Upper lobe of left lung (tissue), 6 donors: ENCODE measurements around the gene DHRS13. TPM values are rescaled to one million over a fixed set of nuclear protein-coding genes. Genes with fewer than 3 reads are reported as not detected.
A peak's percentile ranks its signal among the peaks of the same experiment; 100 is the strongest.

Experiments
- ATAC-seq, 2 donors: fragments of 200-7000 bp; cut with Tn5 transposase; one replicate each; pipeline ENCODE4 v1.9.1; 2022; ENCODE audit warnings: mild to moderate bottlenecking in 2 of 2, moderate library complexity in 2 of 2; ENCODE audit not compliant: low FRiP score in 2 of 2
- DNase-seq, 2 donors: peaks; one replicate each; pipeline ENCODE4 v3.0.0-alpha.2; 2019 to 2020
- H3K27ac ChIP-seq, 4 donors: fragments of 200-600 bp; sonication (generic); one replicate each; pipeline ENCODE4 v1.5.1; 2016 to 2019
- H3K27me3 ChIP-seq, 4 donors: fragments of 200-600 bp; sonication (generic); one replicate each; pipeline ENCODE4 v1.5.1; 2017 to 2019
- H3K36me3 ChIP-seq, 4 donors: fragments of 200-600 bp; sonication (generic); one replicate each; pipeline ENCODE4 v1.5.1; 2016 to 2019
- H3K4me1 ChIP-seq, 4 donors: fragments of 200-600 bp; sonication (generic); one replicate each; pipeline ENCODE4 v1.5.1; 2018 to 2019
- H3K4me3 ChIP-seq, 4 donors: fragments of 200-600 bp; sonication (generic); one replicate each; pipeline ENCODE4 v1.5.1; 2017 to 2019; ENCODE audit warnings: mild to moderate bottlenecking in 2 of 4, moderate library complexity in 1 of 4
- H3K9me3 ChIP-seq, 4 donors: fragments of 200-600 bp; sonication (generic); one replicate each; pipeline ENCODE4 v1.5.1; 2018 to 2019
- EP300 ChIP-seq, 4 donors: sonication (generic); formaldehyde crosslinking; IDR thresholded peaks; one replicate each; pipeline ENCODE4 v1.5.1; 2017; ENCODE audit warnings: antibody characterized with exemption in 4 of 4, control low read depth in 2 of 4
- POLR2A ChIP-seq, 4 donors: fragments of 450-650 bp; IDR thresholded peaks; one replicate each; pipeline ENCODE4 v1.5.1; 2016 to 2017; ENCODE audit warnings: antibody characterized with exemption in 4 of 4, mild to moderate bottlenecking in 2 of 4
- POLR2AphosphoS5 ChIP-seq, 2 donors: sonication (generic); formaldehyde crosslinking; IDR thresholded peaks; one replicate each; pipeline ENCODE4 v1.5.1; 2017; ENCODE audit warnings: antibody characterized with exemption in 2 of 2
- WGBS, 2 donors: methylation state at CpG; one replicate each; pipeline ENCODE4 v1.1.5; 2017 to 2018; 5-methylcytosine and 5-hydroxymethylcytosine counted together
- total RNA-seq, 6 donors: library from RNA; depleted of rRNA in 4 of 6; stranded (reverse); fragments of >200 nt in 4 of 6; gene quantifications; one replicate each; pipeline versions ENCODE4 v1.1.0 to v1.2.1, GENCODE V29; 2016 to 2021
- TF ChIP-seq, protein P1 (sequence below), 6 experiments: fragments of 450-650 bp in 4 of 6; fragments of 200-600 bp in 2 of 6; sonication (generic) in 2 of 6; IDR thresholded peaks; one replicate each; pipeline ENCODE4 v1.5.1; 2016 to 2019; ENCODE audit warnings: antibody characterized with exemption in 6 of 6
- donor health status: DM: no; HTN: no; CAD: no; lungs with moderate emphysema.
- donor health status: DM: no; HTN: yes; CAD: no; lungs with severe emphysema.

The DHRS13 gene
- total RNA-seq, 6 donors from 2014 or later, result 2.1 to 21.8 (median 15.0) TPM

GRCh38 chr17:28942925-28943324 lies 40.0 kb upstream of the DHRS13 start:
- H3K27me3 ChIP-seq, result no peaks in the 10 kb centered on the region
- no peaks in the 10 kb centered on the region for H3K9me3 ChIP-seq
- WGBS, 2 donors, result 90 to 94% methylated on average over 2 of the region's 2 CpGs

GRCh38 chr17:28941251-28941650 lies 38.4 kb upstream of the DHRS13 start:
- no peak for TF ChIP-seq POLR2A (IDR thresholded peaks at IDR 0.05)
- TF ChIP-seq POLR2AphosphoS5 (IDR thresholded peaks at IDR 0.05), result no peak
- TF ChIP-seq, protein P1, sequence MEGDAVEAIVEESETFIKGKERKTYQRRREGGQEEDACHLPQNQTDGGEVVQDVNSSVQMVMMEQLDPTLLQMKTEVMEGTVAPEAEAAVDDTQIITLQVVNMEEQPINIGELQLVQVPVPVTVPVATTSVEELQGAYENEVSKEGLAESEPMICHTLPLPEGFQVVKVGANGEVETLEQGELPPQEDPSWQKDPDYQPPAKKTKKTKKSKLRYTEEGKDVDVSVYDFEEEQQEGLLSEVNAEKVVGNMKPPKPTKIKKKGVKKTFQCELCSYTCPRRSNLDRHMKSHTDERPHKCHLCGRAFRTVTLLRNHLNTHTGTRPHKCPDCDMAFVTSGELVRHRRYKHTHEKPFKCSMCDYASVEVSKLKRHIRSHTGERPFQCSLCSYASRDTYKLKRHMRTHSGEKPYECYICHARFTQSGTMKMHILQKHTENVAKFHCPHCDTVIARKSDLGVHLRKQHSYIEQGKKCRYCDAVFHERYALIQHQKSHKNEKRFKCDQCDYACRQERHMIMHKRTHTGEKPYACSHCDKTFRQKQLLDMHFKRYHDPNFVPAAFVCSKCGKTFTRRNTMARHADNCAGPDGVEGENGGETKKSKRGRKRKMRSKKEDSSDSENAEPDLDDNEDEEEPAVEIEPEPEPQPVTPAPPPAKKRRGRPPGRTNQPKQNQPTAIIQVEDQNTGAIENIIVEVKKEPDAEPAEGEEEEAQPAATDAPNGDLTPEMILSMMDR (IDR thresholded peaks at IDR 0.05), result no peak
- no peak for TF ChIP-seq EP300 (IDR thresholded peaks at IDR 0.05)
- WGBS, 2 donors, result 80 to 92% methylated on average over 1 of the region's 1 CpG
- H3K4me1 ChIP-seq, result peaks cover 56 to 75% (median 65%) of the 10 kb centered on the region in 4 donors

More at GRCh38 chr17:28942925-28943324, 40.0 kb upstream of the DHRS13 start:
- Histone ChIP-seq H3K36me3 (peaks cover 0 to 9% (median 0%) of the 10 kb centered on the region in 4 donors), H3K27ac (no peak overlapping the region), H3K4me3 (no peak overlapping the region), H3K4me1 (peaks cover 57 to 75% (median 65%) of the 10 kb centered on the region in 4 donors)
- ATAC-seq (no peak), DNase-seq (no peak)
- TF ChIP-seq, protein P1 (IDR thresholded peaks at IDR 0.05), result no peak
- TF ChIP-seq POLR2A (IDR thresholded peaks at IDR 0.05) (no peak), EP300 (IDR thresholded peaks at IDR 0.05) (no peak), POLR2AphosphoS5 (IDR thresholded peaks at IDR 0.05) (no peak)

GRCh38 chr17:28940675-28941074 lies 37.8 kb upstream of the DHRS13 start:
- no peak for ATAC-seq
- Histone ChIP-seq H3K9me3 (no peaks in the 10 kb centered on the region), H3K27ac (peak overlapping the region in 2 of 4 donors; percentile 27 to 50), H3K4me3 (no peak overlapping the region), H3K27me3 (no peaks in the 10 kb centered on the region), H3K36me3 (peaks cover 0 to 9% (median 0%) of the 10 kb centered on the region in 4 donors), H3K4me1 (peaks cover 56 to 75% (median 65%) of the 10 kb centered on the region in 4 donors)
- no peak for TF ChIP-seq EP300 (IDR thresholded peaks at IDR 0.05)
- TF ChIP-seq, protein P1 (IDR thresholded peaks at IDR 0.05), result no peak
- no peak for TF ChIP-seq POLR2A (IDR thresholded peaks at IDR 0.05)
- TF ChIP-seq POLR2AphosphoS5 (IDR thresholded peaks at IDR 0.05), result no peak
- DNase-seq, result peak in 1 of 2 donors; percentile 58
- 42 to 52% methylated on average over 3 of the region's 3 CpGs for WGBS, 2 donors

More at GRCh38 chr17:28941251-28941650, 38.4 kb upstream of the DHRS13 start:
- no peaks in the 10 kb centered on the region for H3K9me3 ChIP-seq
- no peaks in the 10 kb centered on the region for H3K27me3 ChIP-seq
- ATAC-seq (no peak), DNase-seq (no peak)
- no peak overlapping the region for H3K27ac ChIP-seq
- peaks cover 0 to 9% (median 0%) of the 10 kb centered on the region in 4 donors for H3K36me3 ChIP-seq
- no peak overlapping the region for H3K4me3 ChIP-seq

DNA sequence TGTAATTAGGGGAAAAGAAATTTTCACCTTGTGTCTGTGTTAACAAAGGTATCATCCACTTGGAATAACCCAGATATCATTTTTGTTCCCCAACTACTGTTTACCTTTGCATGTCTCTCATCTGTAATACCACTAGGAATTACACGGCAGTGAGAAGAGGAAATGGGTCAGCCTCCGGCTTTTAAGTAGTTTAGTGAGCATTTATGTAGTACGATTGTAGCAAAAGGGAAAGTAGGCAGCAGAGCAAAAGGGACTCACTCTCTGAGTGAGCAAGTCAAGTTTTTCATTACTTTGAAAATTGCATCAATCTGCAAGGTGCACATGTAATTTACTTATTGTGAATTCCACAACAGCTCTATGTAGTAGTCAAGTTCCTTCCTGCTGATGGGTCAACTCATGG lies 37.3 kb upstream of the DHRS13 start:
- peak overlapping the region in 2 of 4 donors; percentile 27 to 50 for H3K27ac ChIP-seq
- no peaks in the 10 kb centered on the region for H3K9me3 ChIP-seq
- ATAC-seq (no peak), DNase-seq (no peak)
- H3K27me3 ChIP-seq, result no peaks in the 10 kb centered on the region
- no peak for TF ChIP-seq EP300 (IDR thresholded peaks at IDR 0.05)
- TF ChIP-seq, protein P1 (IDR thresholded peaks at IDR 0.05), result no peak
- no peak for TF ChIP-seq POLR2A (IDR thresholded peaks at IDR 0.05)
- no peak for TF ChIP-seq POLR2AphosphoS5 (IDR thresholded peaks at IDR 0.05)
- 24 to 46% methylated on average over 3 of the region's 3 CpGs for WGBS, 2 donors
- H3K36me3 ChIP-seq, result peaks cover 0 to 9% (median 0%) of the 10 kb centered on the region in 4 donors
- H3K4me3 ChIP-seq, result no peak overlapping the region
- peaks cover 55 to 75% (median 64%) of the 10 kb centered on the region in 4 donors for H3K4me1 ChIP-seq

GRCh38 chr17:28938552-28938951 lies 35.7 kb upstream of the DHRS13 start:
- Histone ChIP-seq H3K36me3 (peaks cover 0 to 7% (median 1%) of the 10 kb centered on the region in 4 donors), H3K27ac (peak overlapping the region; percentile 46 to 72 (median 60)), H3K9me3 (no peaks in the 10 kb centered on the region), H3K27me3 (no peaks in the 10 kb centered on the region), H3K4me3 (no peak overlapping the region), H3K4me1 (peaks cover 52 to 65% (median 61%) of the 10 kb centered on the region in 4 donors)
- DNase-seq, result no peak
- TF ChIP-seq, protein P1 (IDR thresholded peaks at IDR 0.05), result no peak
- no peak for TF ChIP-seq EP300 (IDR thresholded peaks at IDR 0.05)
- TF ChIP-seq POLR2AphosphoS5 (IDR thresholded peaks at IDR 0.05), result no peak
- no peak for TF ChIP-seq POLR2A (IDR thresholded peaks at IDR 0.05)
- no peak for ATAC-seq
